ENCODE data around the gene CASKIN2.
"Not testable (repeated sequence)": the region's sequence is repeated elsewhere in the genome, so short reads cannot be mapped to it uniquely, and the experiment has no call there.

Gene CASKIN2

GRCh38 chr17:75488693-75489510 is 26.4 kb downstream of the CASKIN2 start:
- no peak for DNase-seq

- peak; percentile 76 to 77 (median 76) for DNase-seq
Observed at GRCh38 chr17:75487351-75488070, 27.8 kb downstream of the CASKIN2 start.

GRCh38 chr17:75486951-75487350 is 28.4 kb downstream of the CASKIN2 start:
- DNase-seq = no peak

GRCh38 chr17:75486151-75486550 is 29.2 kb downstream of the CASKIN2 start:
- no peak for DNase-seq

GRCh38 chr17:75485688-75486087 is 29.6 kb downstream of the CASKIN2 start:
- DNase-seq = no peak

- no peak for DNase-seq
Observed at GRCh38 chr17:75482098-75482942, 33.0 kb downstream of the CASKIN2 start.

- DNase-seq = no peak
Observed at GRCh38 chr17:75481194-75482068, 33.9 kb downstream of the CASKIN2 start.

GRCh38 chr17:75480281-75480680 is 35.1 kb downstream of the CASKIN2 start:
- no peak for DNase-seq

GRCh38 chr17:75478508-75478907 is 36.8 kb downstream of the CASKIN2 start:
- no peak for DNase-seq

GRCh38 chr17:75477490-75477862 is 37.9 kb downstream of the CASKIN2 start:
- DNase-seq = not testable (repeated sequence)

GRCh38 chr17:75476752-75477489 is 38.4 kb downstream of the CASKIN2 start:
- peak in 1 of 3 donors; percentile 24 for DNase-seq

GRCh38 chr17:75476271-75476671 is 39.1 kb downstream of the CASKIN2 start:
- DNase-seq = no peak

GRCh38 chr17:75475851-75476250 is 39.5 kb downstream of the CASKIN2 start:
- no peak for DNase-seq

GRCh38 chr17:75475144-75475835 is 40.0 kb downstream of the CASKIN2 start:
- DNase-seq = no peak

GRCh38 chr17:75474736-75475135 is 40.6 kb downstream of the CASKIN2 start:
- DNase-seq = no peak

- DNase-seq = no peak
Observed at GRCh38 chr17:75473246-75473645, 42.1 kb downstream of the CASKIN2 start.

- no peak for DNase-seq
Observed at GRCh38 chr17:75472119-75472518, 43.2 kb downstream of the CASKIN2 start.

GRCh38 chr17:75471207-75471606 is 44.1 kb downstream of the CASKIN2 start:
- no peak for DNase-seq

- DNase-seq = no peak
Observed at GRCh38 chr17:75468779-75469373, 46.5 kb downstream of the CASKIN2 start.

GRCh38 chr17:75468291-75468754 is 47.0 kb downstream of the CASKIN2 start:
- DNase-seq = no peak
